Stimulated activated CD4-positive, alpha-beta T cell treated with anti-CD3 and anti-CD28 coated beads, Interleukin-1b, Interleukin-23, amount 100 ng/mL, for 4 hours (primary cell): ENCODE results near the gene HSDL2.
"Not testable (repeated sequence)": the region's sequence is repeated elsewhere in the genome, so short reads cannot be mapped to it uniquely, and the experiment has no call there.

Experiments
- DNase-seq, 2 donors: peaks; one replicate each; pipeline ENCODE4 v3.0.0-alpha.2; 2020; ENCODE audit warnings: low read depth in 2 of 2

HSDL2 gene

DNA sequence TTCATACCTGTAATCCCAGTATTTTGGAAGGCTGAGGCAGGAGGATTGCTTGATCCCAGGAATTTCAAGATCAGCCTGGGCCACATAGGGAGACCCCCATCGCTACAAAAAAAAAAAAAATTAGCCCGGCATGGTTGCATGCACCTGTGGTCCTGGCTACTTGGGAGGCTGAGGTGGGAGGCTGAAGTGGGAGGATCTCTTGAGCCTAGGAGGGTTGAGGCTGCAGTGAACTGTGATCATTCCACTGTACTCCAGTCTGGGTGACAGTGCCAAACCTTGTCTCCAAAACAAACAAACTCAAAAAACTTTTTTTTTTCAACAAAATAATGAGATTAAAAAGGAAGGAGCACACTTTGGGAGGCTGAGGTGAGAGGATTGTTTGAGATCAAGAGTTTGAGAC lies 120.9 kb downstream of the HSDL2 start:
- DNase-seq, result no peak

DNA sequence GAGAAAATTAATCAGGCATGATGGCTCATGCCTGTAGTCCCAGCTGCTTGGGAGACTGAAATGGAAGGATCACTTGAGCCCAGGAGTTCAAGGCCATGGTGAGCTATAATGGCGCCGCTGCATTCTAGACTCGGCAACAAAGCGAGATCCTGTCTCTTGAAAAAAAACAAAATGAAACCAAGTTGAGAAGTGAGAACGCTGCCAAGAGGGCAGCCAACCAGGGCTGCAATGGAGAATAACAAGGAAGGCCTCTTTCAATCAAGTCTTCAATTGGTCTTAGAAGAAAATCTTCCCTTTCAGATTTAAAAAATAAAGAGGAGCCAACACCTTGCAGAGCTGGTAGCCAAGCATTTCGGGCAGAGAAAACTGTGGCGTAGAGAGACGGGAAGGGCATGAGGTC lies 121.4 kb downstream of the HSDL2 start:
- DNase-seq, result no peak

GRCh38 chr9:112502175-112502946 lies 122.5 kb downstream of the HSDL2 start:
- DNase-seq, result no peak

DNA sequence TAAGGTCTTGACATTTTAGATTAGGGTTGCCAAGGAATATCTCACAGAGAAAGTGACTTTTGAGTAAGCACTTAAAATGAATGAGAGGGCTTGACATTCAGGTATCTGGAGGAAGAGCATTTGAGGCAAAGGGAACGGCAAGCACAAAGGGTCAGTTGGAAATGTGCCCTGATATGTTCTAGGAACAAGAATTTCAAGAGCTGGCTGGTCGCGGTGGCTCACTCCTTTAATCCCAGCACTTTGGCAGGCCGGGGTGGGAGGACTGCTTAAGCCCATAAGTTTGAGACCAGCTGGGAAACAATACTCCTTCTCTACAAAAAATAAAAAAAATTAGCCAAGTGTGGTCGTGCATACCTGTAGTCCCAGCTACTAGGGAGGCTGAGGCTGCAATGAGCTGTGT lies 123.3 kb downstream of the HSDL2 start:
- no peak for DNase-seq

DNA sequence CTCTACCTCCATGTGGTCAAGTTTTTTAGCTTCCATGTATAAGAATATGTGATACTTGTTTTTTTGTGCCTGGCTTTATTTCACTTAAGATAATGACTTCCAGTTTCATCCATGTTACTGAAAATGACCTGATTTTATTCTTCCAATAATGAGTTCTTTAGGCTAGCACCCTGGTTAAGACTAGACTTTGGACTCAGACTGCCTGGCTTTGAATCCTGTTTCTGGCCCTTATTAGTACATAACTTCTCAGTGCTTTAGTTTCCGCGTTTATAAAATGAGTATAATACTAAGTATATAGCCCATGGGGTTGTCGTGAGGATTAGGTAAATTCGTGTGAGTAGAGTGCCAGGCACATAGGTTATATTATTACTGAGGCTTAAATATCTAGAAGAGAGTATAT lies 125.2 kb downstream of the HSDL2 start:
- DNase-seq, result no peak

- DNase-seq, result no peak
Observed at GRCh38 chr9:112505607-112506006, 125.7 kb downstream of the HSDL2 start.

GRCh38 chr9:112506571-112506970 lies 126.7 kb downstream of the HSDL2 start:
- DNase-seq, result no peak

- no peak for DNase-seq
Observed at GRCh38 chr9:112507001-112507680, 127.2 kb downstream of the HSDL2 start.

- no peak for DNase-seq
Observed at GRCh38 chr9:112508377-112508776, 128.5 kb downstream of the HSDL2 start.

- not testable (repeated sequence) for DNase-seq
Observed at GRCh38 chr9:112512377-112512776, 132.5 kb downstream of the HSDL2 start.

DNA sequence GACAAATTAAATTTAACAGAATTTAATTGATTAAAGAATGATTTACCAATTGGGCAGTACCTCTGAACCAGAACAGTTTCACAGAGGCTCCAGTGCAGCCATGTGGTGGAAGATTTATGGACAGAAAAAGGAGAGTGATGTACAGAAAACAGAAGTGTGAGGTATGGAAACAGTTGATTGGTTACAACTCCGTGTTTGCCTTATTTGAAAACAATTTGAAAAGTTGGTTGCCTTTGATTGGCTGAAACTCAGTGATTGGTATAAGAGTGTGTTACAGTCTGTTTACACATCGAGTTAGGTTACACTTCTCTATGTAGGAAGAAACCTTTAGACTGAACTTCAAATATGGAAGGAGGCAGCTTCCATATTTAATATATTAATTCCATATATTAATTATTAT lies 136.9 kb downstream of the HSDL2 start:
- DNase-seq, result no peak

- no peak for DNase-seq
Observed at GRCh38 chr9:112520069-112520468, 140.2 kb downstream of the HSDL2 start.

GRCh38 chr9:112520656-112521055 lies 140.7 kb downstream of the HSDL2 start:
- DNase-seq, result no peak
